Liver (tissue), 9 donors: ENCODE results near the gene OR10P1. TPM values are rescaled to one million over a fixed set of nuclear protein-coding genes. Genes with fewer than 3 reads are reported as not detected.

ENCODE experiments used
- DNase-seq: peaks from one replicate; pipeline ENCODE4 v3.0.0-alpha.2; 2017; ENCODE audit warnings: low spot score
- H3K27ac ChIP-seq, 2 donors: one replicate each; pipeline ENCODE4 v1.7.0; 2013; ENCODE audit warnings: inconsistent platforms in 2 of 2, low read length in 2 of 2, control low read depth in 1 of 2, low read depth in 1 of 2, mild to moderate bottlenecking in 1 of 2
- H3K27me3 ChIP-seq, 4 donors: one replicate each; pipeline versions ENCODE4 v1.6.1 to v1.7.0; 2013; ENCODE audit warnings: low read length in 3 of 4, inconsistent platforms in 1 of 4, mild to moderate bottlenecking in 1 of 4, moderate library complexity in 1 of 4; ENCODE audit not compliant: control insufficient read depth in 4 of 4, insufficient read depth in 4 of 4
- H3K36me3 ChIP-seq, 4 donors: one replicate each; pipeline versions ENCODE4 v1.6.1 to v1.7.0; 2013; ENCODE audit warnings: low read length in 3 of 4, mild to moderate bottlenecking in 3 of 4, low read depth in 1 of 4, moderate library complexity in 1 of 4; ENCODE audit not compliant: control insufficient read depth in 4 of 4, insufficient read depth in 3 of 4
- H3K4me1 ChIP-seq, 4 donors: one replicate each; pipeline versions ENCODE4 v1.6.1 to v1.7.0; 2013; ENCODE audit warnings: low read length in 3 of 4, mild to moderate bottlenecking in 3 of 4, moderate library complexity in 1 of 4; ENCODE audit not compliant: control insufficient read depth in 4 of 4, insufficient read depth in 4 of 4
- H3K4me3 ChIP-seq, 3 donors: one replicate each; pipeline versions ENCODE4 v1.6.1 to v1.7.0; 2013; ENCODE audit warnings: low read length in 3 of 3, control low read depth in 1 of 3, low read depth in 1 of 3, mild to moderate bottlenecking in 1 of 3
- H3K9ac ChIP-seq, 2 donors: one replicate each; pipeline ENCODE4 v1.7.0; 2013; ENCODE audit warnings: low read length in 2 of 2, mild to moderate bottlenecking in 2 of 2, moderate library complexity in 2 of 2, control low read depth in 1 of 2, low read depth in 1 of 2
- H3K9me3 ChIP-seq, 4 donors: one replicate each; pipeline versions ENCODE4 v1.6.1 to v1.7.0; 2013; ENCODE audit warnings: low read length in 3 of 4; ENCODE audit not compliant: control insufficient read depth in 4 of 4
- ATF3 ChIP-seq: IDR thresholded peaks from 2 replicates; pipeline ENCODE4 v1.6.1; 2016; ENCODE audit warnings: antibody characterized with exemption
- CTCF ChIP-seq: fragments of 150-350 bp; IDR thresholded peaks from 2 replicates; pipeline ENCODE4 v1.5.1; 2017; ENCODE audit warnings: improper control_type of control experiment, low read depth, low read length; ENCODE audit not compliant: missing input control
- EGR1 ChIP-seq, 2 donors: IDR thresholded peaks; 2 replicates each; pipeline ENCODE4 v1.6.1; 2016 to 2018; ENCODE audit warnings: antibody characterized with exemption in 2 of 2, low read depth in 2 of 2
- FOXA1 ChIP-seq: IDR thresholded peaks from 2 replicates; pipeline ENCODE4 v1.6.1; 2016; ENCODE audit warnings: antibody characterized with exemption
- FOXA2 ChIP-seq: IDR thresholded peaks from 2 replicates; pipeline ENCODE4 v1.6.1; 2016; ENCODE audit warnings: antibody characterized with exemption
- HNF4A ChIP-seq, 2 donors: conservative IDR thresholded peaks; 2 replicates each; pipeline ENCODE4 v1.6.1; 2016; ENCODE audit warnings: antibody characterized with exemption in 2 of 2, mild to moderate bottlenecking in 2 of 2
- HNF4G ChIP-seq: IDR thresholded peaks from 2 replicates; pipeline ENCODE4 v1.6.1; 2016; ENCODE audit warnings: antibody characterized with exemption
- JUND ChIP-seq, 2 donors: IDR thresholded peaks; 2 replicates each; pipeline ENCODE4 v1.6.1; 2016; ENCODE audit warnings: antibody characterized with exemption in 2 of 2
- MAX ChIP-seq: IDR thresholded peaks from 2 replicates; pipeline ENCODE4 v1.6.1; 2016; ENCODE audit warnings: antibody characterized with exemption
- RXRA ChIP-seq, 2 donors: IDR thresholded peaks; 2 replicates each; pipeline ENCODE4 v1.6.1; 2017 to 2018; ENCODE audit warnings: antibody characterized with exemption in 2 of 2, mild to moderate bottlenecking in 1 of 2
- SP1 ChIP-seq: IDR thresholded peaks from 2 replicates; pipeline ENCODE4 v1.6.1; 2018; ENCODE audit warnings: antibody characterized with exemption, mild to moderate bottlenecking
- YY1 ChIP-seq: IDR thresholded peaks from 2 replicates; pipeline ENCODE4 v1.6.1; 2016; ENCODE audit warnings: antibody characterized with exemption, mild to moderate bottlenecking
- ZBTB33 ChIP-seq: IDR thresholded peaks from 2 replicates; pipeline ENCODE4 v1.6.1; 2016; ENCODE audit warnings: antibody characterized with exemption
- WGBS: extraction: QIAGEN DNeasy Blood & Tissue Kit; methylation state at CpG from one replicate; pipeline ENCODE4 v1.1.7; 2013; 5-methylcytosine and 5-hydroxymethylcytosine counted together
- polyA plus RNA-seq, 2 donors: library from polyadenylated mRNA; stranded (reverse) in 1 of 2; unstranded in 1 of 2; fragments of 200-250 nt in 1 of 2; fragments of >200 nt in 1 of 2; fragmentation: Nextera tagmentation in 1 of 2; extraction: Ambion mirVana in 1 of 2; gene quantifications; one replicate each; pipeline versions ENCODE4 v1.2.1 to v1.2.3, GENCODE V29; 2013 to 2015
- total RNA-seq, 2 donors: library from RNA; depleted of rRNA; stranded (reverse); fragments of >200 nt; gene quantifications; one replicate each; pipeline ENCODE4 v1.2.3, GENCODE V29; 2014
- donor health status: healthy.
- donor health status: healthy.
- donor health status: healthy.
- donor health status: healthy.
- donor health status: healthy.

The OR10P1 gene
- total and polyA plus RNA-seq, 4 donors: not detected

DNA sequence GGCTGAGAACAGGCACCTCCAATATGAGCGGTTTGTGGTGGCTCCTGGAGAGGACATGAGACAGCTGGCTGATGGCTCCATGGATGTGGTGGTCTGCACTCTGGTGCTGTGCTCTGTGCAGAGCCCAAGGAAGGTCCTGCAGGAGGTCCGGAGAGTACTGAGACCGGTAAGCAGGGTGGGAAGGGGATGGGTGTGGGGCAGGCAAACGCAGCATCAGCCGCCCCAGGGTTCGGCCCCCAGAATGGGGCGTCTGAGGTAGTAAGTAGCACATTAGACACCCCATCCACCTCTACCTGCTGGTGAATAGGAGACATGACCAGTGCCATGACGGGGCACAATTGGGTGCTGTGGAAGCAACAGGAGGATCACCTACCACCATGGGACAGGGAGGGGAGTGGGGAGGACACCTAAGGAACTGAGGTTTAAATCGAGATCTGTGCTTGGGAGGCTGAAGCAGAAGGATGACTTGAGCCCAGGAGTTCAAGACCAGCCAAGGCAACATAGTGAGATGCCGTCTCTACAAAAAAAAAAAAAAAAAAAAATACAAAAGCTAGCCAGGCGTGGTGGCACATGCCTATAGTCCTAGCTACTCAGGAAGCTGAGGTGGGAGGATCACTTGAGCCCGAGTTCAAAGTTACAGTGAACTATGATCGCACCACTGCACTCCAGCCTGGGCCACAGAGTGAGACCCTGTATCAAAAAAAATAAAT, 45.5 kb downstream of the OR10P1 start:
- peak overlapping the region; percentile 67 to 97 (median 72) for H3K4me3 ChIP-seq
- peak overlapping the region; percentile 56 for H3K27ac ChIP-seq
- no peaks in the 10 kb centered on the region for H3K9me3 ChIP-seq
- peaks cover 0 to 9% (median 0%) of the 10 kb centered on the region in 4 donors for H3K36me3 ChIP-seq
- 28% methylated on average over 13 of the region's 13 CpGs for WGBS
- H3K27me3 ChIP-seq: no peaks in the 10 kb centered on the region
- no peak for TF ChIP-seq FOXA1
- peak; percentile 60 to 73 for TF ChIP-seq HNF4A (conservative IDR thresholded peaks at IDR 0.05)
- TF ChIP-seq RXRA (IDR thresholded peaks at IDR 0.05): peak in 1 of 2 donors; percentile 25
- H3K4me1 ChIP-seq: peaks cover 6 to 19% (median 9%) of the 10 kb centered on the region in 4 donors
- DNase-seq: no peak
- H3K9ac ChIP-seq: peak overlapping the region; percentile 64 to 70

GRCh38 chr12:55683676-55684075, 47.0 kb downstream of the OR10P1 start:
- no peak overlapping the region for H3K9ac ChIP-seq
- no peaks in the 10 kb centered on the region for H3K9me3 ChIP-seq
- no peaks in the 10 kb centered on the region for H3K27me3 ChIP-seq
- H3K4me3 ChIP-seq: peak overlapping the region in 1 of 3 donors; percentile 31
- TF ChIP-seq YY1: no peak
- no peak for TF ChIP-seq JUND (IDR thresholded peaks at IDR 0.05)
- TF ChIP-seq FOXA1: no peak
- TF ChIP-seq MAX: no peak
- no peak for TF ChIP-seq RXRA (IDR thresholded peaks at IDR 0.05)
- no peak for TF ChIP-seq EGR1 (IDR thresholded peaks at IDR 0.05; ENCODE audit: low read depth in 2 of 2)
- TF ChIP-seq ATF3: no peak
- TF ChIP-seq HNF4A (conservative IDR thresholded peaks at IDR 0.05): no peak
- TF ChIP-seq SP1: no peak
- no peak for TF ChIP-seq FOXA2
- no peak for TF ChIP-seq ZBTB33
- no peak for TF ChIP-seq CTCF
- TF ChIP-seq HNF4G: no peak
- H3K27ac ChIP-seq: no peak overlapping the region
- peaks cover 0 to 9% (median 0%) of the 10 kb centered on the region in 4 donors for H3K36me3 ChIP-seq
- DNase-seq: no peak
- WGBS: 92% methylated on average over 7 of the region's 7 CpGs
- H3K4me1 ChIP-seq: peaks cover 6 to 19% (median 9%) of the 10 kb centered on the region in 4 donors
